Activated CD8-positive, alpha-beta T cell treated with anti-CD3 and anti-CD28 coated beads, Interleukin-2, amount 10 ng/mL, durations not matched to agents 7 days and 5 days (primary cell): ENCODE data around the gene MANBA. TPM values are rescaled to one million over a fixed set of nuclear protein-coding genes. Genes with fewer than 3 reads are reported as not detected.
"Not testable (repeated sequence)": the region's sequence is repeated elsewhere in the genome, so short reads cannot be mapped to it uniquely, and the experiment has no call there.

ENCODE experiments used
- ATAC-seq: fragments of 150-1000 bp; cut with Tn5 transposase; one replicate; pipeline ENCODE4 v1.10.0; 2021; ENCODE audit warnings: moderate library complexity
- CTCF ChIA-PET: fragments of 350-600 bp; sonication (Branson Sonifier 250); formaldehyde crosslinking; loops from one replicate; lab custom pipeline; 2021; ENCODE audit warnings: antibody characterized with exemption; lab: Charles Lee
- POLR2A ChIA-PET: fragments of 350-600 bp; sonication (Branson Sonifier 250); formaldehyde crosslinking; loops from one replicate; lab custom pipeline; 2021; ENCODE audit warnings: antibody characterized with exemption; lab: Charles Lee
- DNase-seq: peaks from one replicate; pipeline ENCODE4 v3.0.0-alpha.2; 2020
- H3K27ac Mint-ChIP-seq: one replicate; pipeline ENCODE4 v1.8.0; 2021; ENCODE audit warnings: mild to moderate bottlenecking, mixed read lengths
- H3K27me3 Mint-ChIP-seq: one replicate; pipeline ENCODE4 v1.8.0; 2021; ENCODE audit warnings: low read depth, mixed read lengths
- H3K36me3 Mint-ChIP-seq: one replicate; pipeline ENCODE4 v1.8.0; 2021; ENCODE audit warnings: low read depth, mixed read lengths
- H3K4me1 Mint-ChIP-seq: one replicate; pipeline ENCODE4 v1.8.0; 2021; ENCODE audit warnings: low read depth, mixed read lengths
- H3K4me3 Mint-ChIP-seq: one replicate; pipeline ENCODE4 v1.8.0; 2021; ENCODE audit warnings: mild to moderate bottlenecking, mixed read lengths
- H3K9me3 Mint-ChIP-seq: one replicate; pipeline ENCODE4 v1.8.0; 2022; ENCODE audit warnings: mixed read lengths; ENCODE audit not compliant: insufficient read depth
- total RNA-seq, 2 experiments: library from RNA; stranded (reverse); gene quantifications; one replicate each; pipeline ENCODE4 v1.2.3, GENCODE V29; 2021

The MANBA gene
- total RNA-seq, 2 experiments from 2014 or later, result 15.1 to 16.6 TPM

DNA sequence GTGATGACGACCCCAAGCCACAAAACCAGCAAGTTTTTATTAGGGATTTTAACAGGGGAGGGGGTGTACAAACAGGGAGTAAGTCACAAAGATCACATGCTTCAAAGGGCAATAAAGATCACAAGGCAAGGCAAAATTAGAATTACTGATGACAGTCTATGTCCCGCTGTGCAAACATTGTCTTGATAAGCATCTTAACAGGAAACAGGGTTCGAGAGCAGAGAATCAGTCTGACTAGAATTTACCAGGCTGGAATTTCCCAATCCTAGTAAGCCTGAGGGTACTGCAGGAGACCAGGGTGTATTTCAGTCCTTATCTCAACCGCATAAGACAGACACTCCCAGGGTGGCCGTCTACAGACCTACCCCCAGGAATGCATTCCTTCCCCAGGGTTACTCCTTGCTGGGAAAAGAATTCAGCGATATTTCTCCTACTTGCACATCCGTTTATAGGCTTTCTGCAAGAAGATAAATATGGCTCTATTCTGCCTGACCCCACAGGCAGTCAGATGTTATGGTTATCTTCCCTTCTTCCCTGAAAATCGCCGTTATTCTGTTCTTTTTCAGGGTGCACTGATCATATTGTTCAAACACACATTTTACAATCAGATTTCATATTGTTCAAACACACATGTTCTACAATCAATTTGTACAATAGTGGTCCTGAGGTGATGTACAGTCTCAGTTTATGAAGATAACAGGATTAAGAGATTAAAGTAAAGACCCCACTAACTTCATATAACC lies 41.8 kb downstream of the MANBA start:
- POLR2A ChIA-PET, CTCF ChIA-PET: not testable (repeated sequence)

GRCh38 chr4:102717448-102718092 lies 43.2 kb downstream of the MANBA start:
- DNase-seq (no peak), ATAC-seq (no peak)
- ChIA-PET POLR2A (no interaction called here), CTCF (interaction anchor here (1.4 kb wide), 1 partner anchor 10 kb away, joined by 4 read pairs; no protein-coding TSS in a partner anchor)
- Mint-ChIP-seq H3K27ac (no peak overlapping the region), H3K4me1 (no peaks in the 10 kb centered on the region), H3K36me3 (peaks cover 27% of the 10 kb centered on the region), H3K27me3 (no peaks in the 10 kb centered on the region), H3K4me3 (no peak overlapping the region), H3K9me3 (no peaks in the 10 kb centered on the region)

More for the DNA sequence above, 41.8 kb downstream of the MANBA start:
- not testable (repeated sequence) for H3K4me3 Mint-ChIP-seq, H3K4me1 Mint-ChIP-seq, H3K9me3 Mint-ChIP-seq, H3K27me3 Mint-ChIP-seq, H3K27ac Mint-ChIP-seq, DNase-seq, ATAC-seq
- H3K36me3 Mint-ChIP-seq, result peaks cover 30% of the 10 kb centered on the region

DNA sequence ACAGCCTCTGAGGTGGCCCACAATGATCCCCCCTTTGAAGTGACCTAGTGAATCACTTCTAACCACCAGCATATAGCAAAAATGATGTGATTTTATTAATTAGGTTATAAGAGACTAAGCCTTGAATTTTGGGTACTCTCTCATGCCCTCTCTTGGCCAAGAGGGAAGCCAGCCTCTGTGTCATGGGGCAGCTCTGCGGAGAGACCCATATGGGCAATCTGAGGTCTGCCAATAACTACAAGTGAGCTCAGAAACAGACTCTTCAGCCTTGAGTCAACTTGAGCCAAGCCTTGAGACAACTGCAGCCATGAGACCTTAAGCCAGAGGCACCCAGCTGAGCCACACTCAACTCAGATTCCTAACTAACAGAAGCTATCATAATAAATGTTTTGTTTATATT lies 45.7 kb downstream of the MANBA start:
- DNase-seq (no peak), ATAC-seq (no peak)
- Mint-ChIP-seq H3K27ac (no peak overlapping the region), H3K27me3 (no peaks in the 10 kb centered on the region), H3K9me3 (no peaks in the 10 kb centered on the region), H3K4me3 (no peak overlapping the region), H3K36me3 (peaks cover 20% of the 10 kb centered on the region), H3K4me1 (no peaks in the 10 kb centered on the region)
- ChIA-PET POLR2A (no interaction called here), CTCF (no interaction called here)

DNA sequence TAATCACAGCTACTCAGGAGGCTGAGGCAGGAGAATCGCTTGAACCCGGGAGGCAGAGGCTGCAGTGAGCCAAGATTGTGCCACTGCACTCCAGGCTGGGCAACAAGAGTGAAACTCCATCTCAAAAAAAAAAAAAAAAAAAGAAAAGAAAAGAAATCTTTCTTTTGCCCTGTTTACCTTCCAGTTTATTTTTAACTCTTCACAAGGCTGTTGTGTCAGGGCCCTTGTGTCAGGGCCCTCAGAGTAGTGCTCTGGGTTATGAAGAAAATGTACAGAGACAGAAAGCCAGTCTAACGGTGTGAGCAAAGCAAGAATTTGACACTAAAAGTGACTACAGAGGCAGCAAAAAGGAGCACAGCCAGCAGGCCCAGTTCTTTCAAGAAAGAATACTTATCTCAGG lies 47.0 kb downstream of the MANBA start:
- CTCF ChIA-PET, result interaction anchor here (0.7 kb wide), 1 partner anchor 10 kb away, joined by 3 read pairs; no protein-coding TSS in a partner anchor
- ATAC-seq, H3K9me3 Mint-ChIP-seq, POLR2A ChIA-PET, H3K27ac Mint-ChIP-seq, H3K27me3 Mint-ChIP-seq, DNase-seq, H3K4me1 Mint-ChIP-seq, H3K4me3 Mint-ChIP-seq: not testable (repeated sequence)
- H3K36me3 Mint-ChIP-seq, result peaks cover 12% of the 10 kb centered on the region

GRCh38 chr4:102713096-102713495 lies 47.7 kb downstream of the MANBA start:
- Mint-ChIP-seq H3K4me3 (no peak overlapping the region), H3K27me3 (no peaks in the 10 kb centered on the region), H3K9me3 (no peaks in the 10 kb centered on the region), H3K36me3 (peaks cover 5% of the 10 kb centered on the region), H3K4me1 (no peaks in the 10 kb centered on the region), H3K27ac (no peak overlapping the region)
- DNase-seq (no peak), ATAC-seq (no peak)
- ChIA-PET POLR2A (no interaction called here), CTCF (interaction anchor here (0.7 kb wide), 1 partner anchor 10 kb away, joined by 3 read pairs; no protein-coding TSS in a partner anchor)

- H3K36me3 Mint-ChIP-seq, result peaks cover 16% of the 10 kb centered on the region
- ChIA-PET POLR2A (no interaction called here), CTCF (no interaction called here)
- no peaks in the 10 kb centered on the region for H3K27me3 Mint-ChIP-seq
- no peaks in the 10 kb centered on the region for H3K9me3 Mint-ChIP-seq
- H3K27ac Mint-ChIP-seq, result no peak overlapping the region
- no peaks in the 10 kb centered on the region for H3K4me1 Mint-ChIP-seq
- H3K4me3 Mint-ChIP-seq, result no peak overlapping the region
- ATAC-seq (no peak), DNase-seq (no peak)
Measured at GRCh38 chr4:102710986-102711385, 49.8 kb downstream of the MANBA start.

DNA sequence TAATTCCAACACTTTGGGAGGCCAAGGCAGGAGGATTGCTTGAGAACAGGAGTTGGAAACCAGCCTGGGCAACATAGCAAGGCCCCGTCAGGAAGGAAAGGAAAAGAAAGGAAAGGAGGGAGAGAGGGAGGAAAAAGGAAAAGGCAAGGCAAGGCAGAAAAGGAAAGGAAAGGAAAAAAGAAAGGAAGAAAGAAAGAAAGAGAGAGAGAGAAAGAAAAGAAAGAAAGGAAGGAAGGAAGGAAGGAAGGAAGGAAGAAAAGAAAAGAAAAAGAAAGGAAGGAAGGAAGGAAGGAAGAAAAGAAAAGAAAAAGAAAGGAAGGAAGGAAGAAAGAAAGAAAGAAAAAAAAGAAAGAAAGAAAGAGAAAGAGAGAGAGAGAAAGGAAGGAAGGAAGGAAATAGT lies 51.7 kb downstream of the MANBA start:
- H3K4me3 Mint-ChIP-seq, POLR2A ChIA-PET, DNase-seq, ATAC-seq, H3K9me3 Mint-ChIP-seq, H3K27ac Mint-ChIP-seq, H3K27me3 Mint-ChIP-seq, H3K4me1 Mint-ChIP-seq, CTCF ChIA-PET: not testable (repeated sequence)
- H3K36me3 Mint-ChIP-seq, result peaks cover 18% of the 10 kb centered on the region

DNA sequence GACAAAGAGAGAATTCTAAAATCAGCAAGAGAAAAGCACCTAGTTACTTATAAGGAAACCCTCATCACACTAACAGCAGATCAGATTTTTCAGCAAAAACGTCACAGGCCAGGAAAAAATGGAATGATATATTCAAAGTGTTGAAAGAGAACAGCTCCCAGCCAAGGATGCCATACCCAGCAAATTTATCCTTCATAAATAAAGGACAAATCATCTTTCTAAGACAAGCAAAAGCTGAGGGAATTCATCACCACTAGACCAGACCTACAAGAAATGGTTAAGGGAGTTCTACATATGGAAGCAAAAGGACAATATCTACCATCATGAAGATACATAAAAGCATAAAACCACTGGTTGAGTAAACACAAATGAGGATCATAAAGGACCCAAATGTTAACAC lies 53.6 kb downstream of the MANBA start:
- Mint-ChIP-seq H3K27ac (no peak overlapping the region), H3K9me3 (no peaks in the 10 kb centered on the region), H3K4me3 (no peak overlapping the region), H3K27me3 (no peaks in the 10 kb centered on the region), H3K4me1 (no peaks in the 10 kb centered on the region), H3K36me3 (peaks cover 22% of the 10 kb centered on the region)
- ATAC-seq, result no peak
- ChIA-PET POLR2A (no interaction called here), CTCF (no interaction called here)
- DNase-seq, result no peak

DNA sequence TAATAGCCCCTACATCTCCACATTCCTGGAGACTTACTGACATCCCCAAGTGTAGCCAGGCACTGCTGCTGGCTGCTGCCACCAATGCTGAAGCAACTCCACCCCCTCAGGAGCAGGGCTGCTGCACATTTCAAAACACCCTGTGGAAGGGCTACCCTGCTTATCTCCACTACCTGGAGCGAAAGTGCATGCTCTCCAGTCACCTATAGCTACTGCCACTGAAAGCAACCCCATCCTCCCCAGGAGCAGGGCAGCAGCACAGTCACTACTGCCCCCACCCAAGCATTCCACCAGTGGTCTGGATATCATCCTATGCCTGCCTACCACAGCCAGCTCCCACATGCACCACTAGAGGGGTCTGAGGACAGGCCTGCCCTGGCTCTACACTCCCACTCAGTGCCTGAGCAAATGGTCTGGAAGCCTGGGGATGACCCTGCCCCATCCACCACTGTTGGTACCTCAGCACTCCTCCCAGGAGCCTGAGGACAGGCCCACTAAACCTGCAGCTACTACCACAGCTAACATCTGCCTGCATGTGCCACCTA lies 55.3 kb downstream of the MANBA start:
- Mint-ChIP-seq H3K27ac (no peak overlapping the region), H3K9me3 (no peaks in the 10 kb centered on the region), H3K36me3 (peaks cover 25% of the 10 kb centered on the region), H3K4me3 (no peak overlapping the region), H3K4me1 (no peaks in the 10 kb centered on the region), H3K27me3 (no peaks in the 10 kb centered on the region)
- CTCF ChIA-PET, result no interaction called here
- POLR2A ChIA-PET, result no interaction called here
- no peak for DNase-seq
- ATAC-seq, result no peak

DNA sequence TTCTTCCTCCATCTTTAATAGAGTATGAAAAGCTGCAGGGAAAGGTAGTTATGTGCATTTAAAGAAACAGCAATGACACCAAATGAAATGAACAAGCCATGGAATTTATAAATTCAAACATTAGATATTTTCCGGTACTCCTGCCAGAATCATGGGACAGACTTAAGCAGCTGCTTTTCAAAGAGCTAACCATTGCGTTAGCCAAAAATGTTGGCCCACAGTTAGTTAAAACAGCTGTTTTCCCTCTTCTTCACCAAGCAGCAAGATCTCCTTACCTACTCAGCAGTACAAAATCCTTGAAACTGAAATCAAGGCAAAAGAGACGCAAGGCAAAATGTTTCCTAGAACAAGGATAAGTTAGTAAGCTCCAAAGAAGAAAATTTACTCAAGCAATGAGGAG lies 64.0 kb downstream of the MANBA start:
- Mint-ChIP-seq H3K27ac (no peak overlapping the region), H3K36me3 (peaks cover 3% of the 10 kb centered on the region), H3K4me3 (no peak overlapping the region), H3K27me3 (no peaks in the 10 kb centered on the region), H3K9me3 (no peaks in the 10 kb centered on the region), H3K4me1 (no peaks in the 10 kb centered on the region)
- ATAC-seq, result no peak
- no peak for DNase-seq
- POLR2A ChIA-PET, result no interaction called here
- CTCF ChIA-PET, result no interaction called here

- Mint-ChIP-seq H3K4me3 (no peak overlapping the region), H3K27ac (no peak overlapping the region), H3K36me3 (peaks cover 1% of the 10 kb centered on the region), H3K4me1 (no peaks in the 10 kb centered on the region), H3K27me3 (no peaks in the 10 kb centered on the region), H3K9me3 (no peaks in the 10 kb centered on the region)
- CTCF ChIA-PET, result no interaction called here
- DNase-seq (no peak), ATAC-seq (no peak)
- POLR2A ChIA-PET, result no interaction called here
Measured at GRCh38 chr4:102694791-102695190, 66.0 kb downstream of the MANBA start.

DNA sequence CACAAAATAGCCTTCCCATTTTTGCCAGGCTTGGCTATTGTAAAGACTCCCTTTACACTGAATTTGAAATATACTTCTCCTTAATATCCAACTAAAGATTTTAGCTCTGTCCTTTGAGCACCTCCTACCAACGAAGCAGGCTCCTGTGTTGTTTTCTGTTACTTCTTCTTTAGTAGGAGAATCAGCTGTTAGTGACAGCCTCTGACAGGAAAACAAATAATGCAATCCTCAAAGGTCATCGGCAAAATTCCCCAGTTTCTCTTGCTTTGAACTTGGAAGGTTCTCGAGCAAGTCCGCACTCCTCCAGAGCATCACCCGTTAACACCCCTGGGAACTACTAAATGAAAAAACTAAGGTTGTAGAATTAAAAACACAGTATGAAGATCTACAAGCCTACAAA lies 66.9 kb downstream of the MANBA start:
- ATAC-seq (no peak), DNase-seq (no peak)
- Mint-ChIP-seq H3K4me1 (no peaks in the 10 kb centered on the region), H3K27me3 (no peaks in the 10 kb centered on the region), H3K36me3 (peaks cover 3% of the 10 kb centered on the region), H3K27ac (no peak overlapping the region), H3K4me3 (no peak overlapping the region), H3K9me3 (no peaks in the 10 kb centered on the region)
- POLR2A ChIA-PET, result interaction anchor here (1.2 kb wide), 1 partner anchor 134 kb away, joined by 3 read pairs; no protein-coding TSS in a partner anchor
- CTCF ChIA-PET, result no interaction called here
